Mesenchymal stem cell (in vitro differentiated cells and primary cell): ENCODE measurements around the gene TUBB3.

Experiments used
- DNase-seq: peaks from one replicate; pipeline ENCODE4 v3.0.0-alpha.2; 2013
- H2AFZ ChIP-seq: one replicate; pipeline ENCODE4 v1.6.1; 2013; ENCODE audit warnings: low read depth, mild to moderate bottlenecking, control low read depth, inconsistent platforms, low read length, moderate library complexity
- H2AK5ac ChIP-seq: 2 replicates; pipeline ENCODE4 v1.6.1; 2013; ENCODE audit warnings: low read length, moderate library complexity, mild to moderate bottlenecking, inconsistent platforms; ENCODE audit not compliant: severe bottlenecking
- H2BK120ac ChIP-seq: one replicate; pipeline ENCODE4 v1.6.1; 2013; ENCODE audit warnings: low read depth, mild to moderate bottlenecking, inconsistent platforms, low read length, moderate library complexity
- H2BK12ac ChIP-seq, 2 experiments: one replicate each; pipeline ENCODE4 v1.6.1; 2013; ENCODE audit warnings: inconsistent platforms in 2 of 2, low read length in 2 of 2, mild to moderate bottlenecking in 2 of 2, moderate library complexity in 2 of 2, control low read depth in 1 of 2
- H2BK15ac ChIP-seq: one replicate; pipeline ENCODE4 v1.6.1; 2013; ENCODE audit warnings: mild to moderate bottlenecking, low read depth, inconsistent platforms; ENCODE audit not compliant: poor library complexity, severe bottlenecking
- H2BK5ac ChIP-seq: 2 replicates; pipeline ENCODE4 v1.6.1; 2013; ENCODE audit warnings: low read depth, mild to moderate bottlenecking, low read length, control low read depth, inconsistent platforms; ENCODE audit not compliant: poor library complexity, severe bottlenecking
- H3K14ac ChIP-seq, 2 experiments: one replicate each; pipeline ENCODE4 v1.6.1; 2013; ENCODE audit warnings: inconsistent platforms in 2 of 2, low read length in 2 of 2, control low read depth in 1 of 2, mild to moderate bottlenecking in 1 of 2, moderate library complexity in 1 of 2
- H3K18ac ChIP-seq, 2 experiments: one replicate each; pipeline ENCODE4 v1.6.1; 2013; ENCODE audit warnings: inconsistent platforms in 2 of 2, low read length in 2 of 2, control low read depth in 1 of 2, low read depth in 1 of 2, mild to moderate bottlenecking in 1 of 2
- H3K23ac ChIP-seq, 2 experiments: one replicate each; pipeline ENCODE4 v1.6.1; 2013; ENCODE audit warnings: inconsistent platforms in 2 of 2, low read length in 2 of 2, mild to moderate bottlenecking in 2 of 2, moderate library complexity in 2 of 2, control low read depth in 1 of 2
- H3K27ac ChIP-seq: 2 replicates; pipeline ENCODE4 v1.5.1; 2013; ENCODE audit warnings: mild to moderate bottlenecking, moderate library complexity, low read length, control low read depth, inconsistent platforms; ENCODE audit not compliant: poor library complexity, severe bottlenecking
- H3K27me3 ChIP-seq, 2 experiments: 2 replicates each; pipeline versions ENCODE4 v1.6.1 to v1.7.0; 2013; ENCODE audit warnings: low read length in 2 of 2, mild to moderate bottlenecking in 2 of 2, moderate library complexity in 2 of 2, control low read depth in 1 of 2, inconsistent platforms in 1 of 2; ENCODE audit not compliant: control insufficient read depth in 1 of 2, insufficient read depth in 1 of 2
- H3K36me3 ChIP-seq, 2 experiments: 2 replicates each; pipeline versions ENCODE4 v1.6.1 to v1.7.0; 2013; ENCODE audit warnings: low read length in 2 of 2, control low read depth in 1 of 2, inconsistent platforms in 1 of 2, low read depth in 1 of 2, mild to moderate bottlenecking in 1 of 2; ENCODE audit not compliant: insufficient read depth in 2 of 2, control insufficient read depth in 1 of 2
- H3K4ac ChIP-seq, 2 experiments: one replicate each; pipeline ENCODE4 v1.6.1; 2013; ENCODE audit warnings: inconsistent platforms in 2 of 2, low read length in 2 of 2, mild to moderate bottlenecking in 2 of 2, moderate library complexity in 2 of 2, control low read depth in 1 of 2, low read depth in 1 of 2
- H3K4me1 ChIP-seq: 2 replicates; pipeline ENCODE4 v1.6.1; 2013; ENCODE audit warnings: low read depth, low read length, control low read depth; ENCODE audit not compliant: control insufficient read depth, insufficient read depth
- H3K4me2 ChIP-seq: 2 replicates; pipeline ENCODE4 v1.6.1; 2013; ENCODE audit warnings: low read length, mild to moderate bottlenecking, inconsistent platforms; ENCODE audit not compliant: poor library complexity, severe bottlenecking
- H3K4me3 ChIP-seq, 2 experiments: 2 replicates each; pipeline versions ENCODE4 v1.5.1 to v1.7.0; 2013; ENCODE audit warnings: low read length in 2 of 2, mild to moderate bottlenecking in 2 of 2, control low read depth in 1 of 2, low read depth in 1 of 2; ENCODE audit not compliant: insufficient read depth in 1 of 2
- H3K79me1 ChIP-seq: replicated peaks from 2 replicates; pipeline ENCODE4 v1.6.1; 2013; ENCODE audit warnings: mild to moderate bottlenecking, control low read depth, low read length, inconsistent platforms; ENCODE audit not compliant: poor library complexity, severe bottlenecking
- H3K9ac ChIP-seq: 2 replicates; pipeline ENCODE4 v1.7.0; 2013; ENCODE audit warnings: mild to moderate bottlenecking, low read length, moderate library complexity
- H3K9me3 ChIP-seq: 2 replicates; pipeline ENCODE4 v1.7.0; 2013; ENCODE audit warnings: mild to moderate bottlenecking, low read length; ENCODE audit not compliant: control insufficient read depth
- H4K8ac ChIP-seq: one replicate; pipeline ENCODE4 v1.6.1; 2013; ENCODE audit warnings: inconsistent platforms, mild to moderate bottlenecking, low read length, moderate library complexity
- H4K91ac ChIP-seq: one replicate; pipeline ENCODE4 v1.6.1; 2013; ENCODE audit warnings: mild to moderate bottlenecking, low read length, inconsistent platforms
- WGBS: methylation state at CpG from one replicate; pipeline ENCODE4 v1.1.7; 2013; ENCODE audit warnings: mixed read lengths; 5-methylcytosine and 5-hydroxymethylcytosine counted together

The TUBB3 gene

GRCh38 chr16:89971495-89972243 lies 48.5 kb downstream of the TUBB3 start:
- peaks cover 12 to 29% of the 10 kb centered on the region in 2 experiments for H3K36me3 ChIP-seq
- H3K4me2 ChIP-seq, result peak overlapping the region; percentile 51
- H3K27ac ChIP-seq, result no peak overlapping the region
- H3K23ac ChIP-seq, result peak overlapping the region in 1 of 2 experiments; percentile 46
- peak overlapping the region; percentile 21 for H2BK15ac ChIP-seq
- peak overlapping the region; percentile 94 for H4K8ac ChIP-seq
- no peaks in the 10 kb centered on the region for H3K9me3 ChIP-seq
- peak overlapping the region; percentile 65 for H4K91ac ChIP-seq
- 89% methylated on average over 42 of the region's 42 CpGs for WGBS
- H3K14ac ChIP-seq, result peak overlapping the region in 1 of 2 experiments; percentile 68
- no peak overlapping the region for H2BK12ac ChIP-seq
- peaks cover 17% of the 10 kb centered on the region for H3K4me1 ChIP-seq
- peak overlapping the region; percentile 67 to 88 for H3K18ac ChIP-seq
- no peak overlapping the region for H2BK120ac ChIP-seq
- H2BK5ac ChIP-seq, result peak overlapping the region; percentile 1
- peak overlapping the region; percentile 98 for H3K9ac ChIP-seq
- peaks cover 28% of the 10 kb centered on the region for H3K79me1 ChIP-seq
- peak overlapping the region; percentile 97 to 99 for H3K4me3 ChIP-seq
- peak overlapping the region; percentile 83 for H2AFZ ChIP-seq
- H2AK5ac ChIP-seq, result peak overlapping the region; percentile 76
- H3K4ac ChIP-seq, result peak overlapping the region; percentile 69 to 85
- DNase-seq, result no peak
- no peaks in the 10 kb centered on the region for H3K27me3 ChIP-seq

GRCh38 chr16:89972244-89973234 lies 49.4 kb downstream of the TUBB3 start:
- Histone ChIP-seq H3K4ac (peak overlapping the region; percentile 94 to 96), H3K36me3 (peaks cover 6 to 22% of the 10 kb centered on the region in 2 experiments), H3K18ac (peak overlapping the region; percentile 96 to 97), H2BK15ac (peak overlapping the region; percentile 95), H3K4me3 (peak overlapping the region; percentile 97 to 99), H2BK120ac (peak overlapping the region; percentile 77), H4K8ac (peak overlapping the region; percentile 99), H2BK5ac (peak overlapping the region; percentile 90), H3K14ac (peak overlapping the region in 1 of 2 experiments; percentile 94), H3K23ac (peak overlapping the region in 1 of 2 experiments; percentile 70), H2BK12ac (peak overlapping the region in 1 of 2 experiments; percentile 56), H2AK5ac (no peak overlapping the region), H3K27ac (peak overlapping the region; percentile 69), H3K79me1 (peaks cover 30% of the 10 kb centered on the region), H3K4me1 (peaks cover 16% of the 10 kb centered on the region), H3K27me3 (no peaks in the 10 kb centered on the region), H2AFZ (peak overlapping the region; percentile 95), H3K9me3 (no peaks in the 10 kb centered on the region), H3K4me2 (peak overlapping the region; percentile 98), H4K91ac (peak overlapping the region; percentile 98), H3K9ac (peak overlapping the region; percentile 98)
- DNase-seq, result peak; percentile 89
- 2% methylated on average over 89 of the region's 104 CpGs for WGBS

GRCh38 chr16:89973235-89973634 lies 50.1 kb downstream of the TUBB3 start:
- H3K4me1 ChIP-seq, result peaks cover 18% of the 10 kb centered on the region
- peaks cover 13 to 25% of the 10 kb centered on the region in 2 experiments for H3K36me3 ChIP-seq
- 52% methylated on average over 10 of the region's 14 CpGs for WGBS
- H3K23ac ChIP-seq, result no peak overlapping the region
- DNase-seq, result no peak
- no peak overlapping the region for H3K27ac ChIP-seq
- H3K27me3 ChIP-seq, result no peaks in the 10 kb centered on the region
- no peaks in the 10 kb centered on the region for H3K9me3 ChIP-seq
- peaks cover 37% of the 10 kb centered on the region for H3K79me1 ChIP-seq
- peak overlapping the region in 1 of 2 experiments; percentile 94 for H3K14ac ChIP-seq
- peak overlapping the region; percentile 97 to 99 for H3K4me3 ChIP-seq
- no peak overlapping the region for H2BK5ac ChIP-seq
- peak overlapping the region; percentile 98 for H3K4me2 ChIP-seq
- H2BK15ac ChIP-seq, result no peak overlapping the region
- H3K9ac ChIP-seq, result peak overlapping the region; percentile 98
- H2BK120ac ChIP-seq, result peak overlapping the region; percentile 77
- no peak overlapping the region for H3K18ac ChIP-seq
- no peak overlapping the region for H2BK12ac ChIP-seq
- H4K91ac ChIP-seq, result no peak overlapping the region
- H2AFZ ChIP-seq, result peak overlapping the region; percentile 95
- H2AK5ac ChIP-seq, result no peak overlapping the region
- H3K4ac ChIP-seq, result peak overlapping the region in 1 of 2 experiments; percentile 96
- peak overlapping the region; percentile 96 for H4K8ac ChIP-seq
